OCI-LY7 (cell line): ENCODE measurements around the gene JAM3. TPM values are rescaled to one million over a fixed set of nuclear protein-coding genes. Genes with fewer than 3 reads are reported as not detected.
A peak's percentile ranks its signal among the peaks of the same experiment; 100 is the strongest.

Experiments used
- BruUV-seq: library from RNA; stranded (reverse); fragments of 400-500 nt; replicated peaks from 2 replicates; lab custom pipeline; 2021; lab: Mats Ljungman, UMichigan
- CTCF ChIA-PET: fragments of 300-600 bp; sonication (Branson Sonifier 250); formaldehyde crosslinking; loops from one replicate; lab custom pipeline; 2022; ENCODE audit warnings: antibody characterized with exemption; ENCODE audit not compliant: unreplicated experiment; lab: Charles Lee
- POLR2A ChIA-PET: fragments of 300-600 bp; sonication (Branson Sonifier 250); formaldehyde crosslinking; loops from one replicate; lab custom pipeline; 2022; ENCODE audit warnings: antibody characterized with exemption; lab: Charles Lee
- DNase-seq: peaks from one replicate; pipeline ENCODE4 v3.0.0-alpha.2; 2015; ENCODE audit warnings: low spot score
- H2AFZ ChIP-seq: fragments of 200-600 bp; sonication (generic), shearing (Covaris generic); 2 replicates; pipeline ENCODE4 v1.6.1; 2014; ENCODE audit warnings: mild to moderate bottlenecking, antibody characterized with exemption, low read length, moderate library complexity
- H3K27ac ChIP-seq: fragments of 200-600 bp; sonication (generic); 2 replicates; pipeline ENCODE4 v1.5.1; 2014; ENCODE audit warnings: mixed run types, low read depth, mild to moderate bottlenecking, moderate library complexity, low read length, inconsistent platforms; ENCODE audit not compliant: poor library complexity, severe bottlenecking
- H3K36me3 ChIP-seq: fragments of 200-600 bp; sonication (generic); 2 replicates; pipeline ENCODE4 v1.6.1; 2014; ENCODE audit warnings: mild to moderate bottlenecking, antibody characterized with exemption, low read length, moderate library complexity, mixed read lengths; ENCODE audit not compliant: insufficient read depth
- H3K4me1 ChIP-seq: fragments of 200-600 bp; sonication (generic); 2 replicates; pipeline ENCODE4 v1.5.1; 2014; ENCODE audit warnings: mild to moderate bottlenecking, low read length; ENCODE audit not compliant: insufficient read depth, poor library complexity, severe bottlenecking
- H3K4me2 ChIP-seq: fragments of 200-600 bp; sonication (generic); 2 replicates; pipeline ENCODE4 v1.6.1; 2014; ENCODE audit warnings: mild to moderate bottlenecking, low read length
- H3K4me3 ChIP-seq: fragments of 200-600 bp; sonication (generic); 2 replicates; pipeline ENCODE4 v1.5.1; 2014; ENCODE audit warnings: mild to moderate bottlenecking, low read depth, low read length; ENCODE audit not compliant: poor library complexity, severe bottlenecking
- H3K79me2 ChIP-seq: fragments of 200-600 bp; sonication (generic); 2 replicates; pipeline ENCODE4 v1.6.1; 2016; ENCODE audit warnings: low read depth, mild to moderate bottlenecking, low read length, moderate library complexity, mixed read lengths; ENCODE audit not compliant: insufficient read depth
- H3K9me2 ChIP-seq: fragments of 200-600 bp; sonication (generic); 2 replicates; pipeline ENCODE4 v1.6.1; 2016; ENCODE audit warnings: mild to moderate bottlenecking, low read length, mixed read lengths; ENCODE audit not compliant: insufficient read depth
- H3K9me3 ChIP-seq: fragments of 200-600 bp; sonication (generic); 2 replicates; pipeline ENCODE4 v1.6.1; 2014; ENCODE audit warnings: mild to moderate bottlenecking, mixed run types, low read length, mixed read lengths
- H4K20me1 ChIP-seq: fragments of 200-600 bp; sonication (generic); 2 replicates; pipeline ENCODE4 v1.6.1; 2014; ENCODE audit warnings: mild to moderate bottlenecking, antibody characterized with exemption, low read length, moderate library complexity, mixed read lengths; ENCODE audit not compliant: insufficient read depth
- EZH2phosphoT487 ChIP-seq: fragments of 200-600 bp; sonication (generic); IDR thresholded peaks from 2 replicates; pipeline ENCODE4 v1.6.1; 2018; ENCODE audit warnings: low read depth, borderline replicate concordance, mild to moderate bottlenecking, mixed run types, antibody characterized with exemption, low read length, moderate library complexity, mixed read lengths
- intact Hi-C: fragments of 100-400 bp; cut with micrococcal nuclease; formaldehyde crosslinking; loops from one replicate; pipeline ENCODE4 v1.10.0; 2022; ENCODE audit not compliant: unreplicated experiment
- total RNA-seq, 2 experiments: library from RNA; depleted of rRNA in 1 of 2; stranded (reverse); fragments of >200 nt in 1 of 2; shearing (Covaris generic) in 1 of 2; gene quantifications; 2 replicates each; pipeline ENCODE4 v1.2.3, GENCODE V29; 2014 to 2022
- TF ChIP-seq, protein P1 (sequence below): fragments of 200-600 bp; sonication (generic); conservative IDR thresholded peaks from 2 replicates; pipeline ENCODE4 v1.5.1; 2014; ENCODE audit warnings: mild to moderate bottlenecking, antibody characterized with exemption, low read length, moderate library complexity, mixed read lengths

The JAM3 gene
- total RNA-seq, 2 experiments from 2014 or later, result not detected

DNA sequence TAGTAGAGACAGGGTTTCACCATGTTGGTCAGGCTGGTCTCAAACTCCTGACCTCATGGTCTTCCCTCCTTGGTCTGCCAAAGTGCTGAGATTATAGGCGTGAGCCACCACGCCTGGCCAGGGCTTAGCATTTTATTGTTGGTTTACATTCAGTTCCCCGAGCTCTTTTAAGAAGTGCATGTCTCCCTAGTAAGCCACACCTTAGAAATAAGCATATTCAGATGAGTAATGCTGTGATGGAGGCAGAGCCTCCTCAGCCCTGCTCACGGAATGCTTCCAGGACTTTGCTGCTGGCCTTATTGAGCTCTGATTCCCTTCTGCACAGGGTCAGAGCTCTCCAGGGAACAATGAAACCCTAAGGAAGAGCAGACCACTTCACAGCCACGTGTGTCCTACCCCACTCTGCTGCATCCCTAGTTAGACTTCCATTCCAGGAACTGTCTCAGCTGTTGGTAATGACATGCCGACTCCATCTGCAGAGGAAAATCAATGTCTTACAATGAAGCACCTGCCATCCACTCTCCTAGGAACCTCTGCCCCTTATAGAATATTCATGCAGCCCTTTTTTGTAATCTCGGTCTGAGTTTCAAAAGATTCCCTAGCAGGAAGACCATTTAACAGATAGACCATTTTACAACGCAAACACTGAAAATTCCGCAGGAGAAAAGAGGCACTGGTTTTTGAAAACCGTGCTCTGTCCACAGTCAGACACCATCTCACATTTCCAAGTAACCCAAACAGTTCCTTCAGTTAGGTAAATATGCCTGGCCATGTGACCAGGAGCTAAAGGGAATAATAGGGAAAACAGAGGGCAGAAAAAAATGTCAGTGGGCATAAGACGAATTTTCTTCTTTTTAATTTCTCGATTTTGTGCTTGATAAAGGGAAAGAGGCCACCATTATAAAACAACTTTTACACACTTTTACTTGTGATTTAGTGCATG lies 1.7 kb upstream of the JAM3 start:
- ChIA-PET POLR2A (no interaction called here), CTCF (no interaction called here)

DNA sequence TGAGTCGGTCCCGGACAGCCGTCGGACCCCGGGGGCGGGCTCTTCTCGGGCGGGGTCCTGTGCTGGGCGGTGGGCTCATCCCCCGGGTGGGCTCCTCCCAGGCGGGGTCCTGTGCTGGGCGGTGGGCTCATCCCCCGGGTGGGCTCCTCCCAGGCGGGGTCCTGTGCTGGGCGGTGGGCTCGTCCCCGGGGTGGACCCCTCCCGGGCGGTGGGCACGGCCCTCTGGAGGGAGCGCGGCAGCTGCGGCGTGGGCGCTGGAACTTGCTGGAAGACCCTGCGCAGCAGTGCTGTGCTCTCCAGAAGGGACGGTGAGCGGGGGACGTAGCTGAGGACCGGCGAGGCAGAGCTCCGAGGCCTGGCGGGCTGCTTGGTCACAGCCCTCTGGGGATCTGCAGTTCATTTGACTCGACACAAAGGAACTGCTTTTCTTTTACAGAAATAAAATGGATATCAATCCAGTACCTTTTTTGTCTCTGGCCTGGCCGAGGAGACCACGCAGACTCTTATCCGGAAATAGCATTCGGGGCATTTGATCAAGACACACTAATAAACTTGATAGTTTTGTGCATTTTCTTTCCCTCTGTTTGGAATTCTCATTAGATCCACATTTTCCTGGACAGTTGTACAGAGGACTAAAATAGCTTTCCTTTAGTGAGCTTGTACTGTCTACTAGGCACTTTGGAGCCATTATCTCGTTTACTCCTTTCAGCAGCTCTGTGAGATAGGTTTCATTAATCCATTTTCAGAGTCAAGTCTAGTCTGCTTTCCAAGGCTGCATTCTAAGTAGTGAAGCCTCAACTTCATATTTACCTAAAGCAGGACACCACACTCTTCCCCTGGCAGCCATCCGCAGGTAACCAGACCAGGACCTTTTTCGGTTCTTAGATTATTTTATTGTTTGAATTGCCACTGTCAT lies 812 bp downstream of the JAM3 start:
- Histone ChIP-seq H2AFZ (no peak overlapping the region), H3K4me3 (no peak overlapping the region), H3K36me3 (no peaks in the 10 kb centered on the region), H3K79me2 (no peaks in the 10 kb centered on the region), H3K9me2 (no peaks in the 10 kb centered on the region), H3K27ac (no peak overlapping the region), H3K4me1 (peaks cover 2% of the 10 kb centered on the region), H3K9me3 (no peaks in the 10 kb centered on the region), H4K20me1 (no peaks in the 10 kb centered on the region), H3K4me2 (peak overlapping the region; percentile 40; the same call in 1 of the 2 replicates)
- ChIA-PET CTCF (no interaction called here), POLR2A (no interaction called here)
- intact Hi-C loops, result no loop called here
- DNase-seq, result no peak
- BruUV-seq, result no TSS peak
- no peak for TF ChIP-seq EZH2phosphoT487
- TF ChIP-seq, protein P1, sequence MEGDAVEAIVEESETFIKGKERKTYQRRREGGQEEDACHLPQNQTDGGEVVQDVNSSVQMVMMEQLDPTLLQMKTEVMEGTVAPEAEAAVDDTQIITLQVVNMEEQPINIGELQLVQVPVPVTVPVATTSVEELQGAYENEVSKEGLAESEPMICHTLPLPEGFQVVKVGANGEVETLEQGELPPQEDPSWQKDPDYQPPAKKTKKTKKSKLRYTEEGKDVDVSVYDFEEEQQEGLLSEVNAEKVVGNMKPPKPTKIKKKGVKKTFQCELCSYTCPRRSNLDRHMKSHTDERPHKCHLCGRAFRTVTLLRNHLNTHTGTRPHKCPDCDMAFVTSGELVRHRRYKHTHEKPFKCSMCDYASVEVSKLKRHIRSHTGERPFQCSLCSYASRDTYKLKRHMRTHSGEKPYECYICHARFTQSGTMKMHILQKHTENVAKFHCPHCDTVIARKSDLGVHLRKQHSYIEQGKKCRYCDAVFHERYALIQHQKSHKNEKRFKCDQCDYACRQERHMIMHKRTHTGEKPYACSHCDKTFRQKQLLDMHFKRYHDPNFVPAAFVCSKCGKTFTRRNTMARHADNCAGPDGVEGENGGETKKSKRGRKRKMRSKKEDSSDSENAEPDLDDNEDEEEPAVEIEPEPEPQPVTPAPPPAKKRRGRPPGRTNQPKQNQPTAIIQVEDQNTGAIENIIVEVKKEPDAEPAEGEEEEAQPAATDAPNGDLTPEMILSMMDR, result no peak

More for the DNA sequence above, 1.7 kb upstream of the JAM3 start:
- Histone ChIP-seq H3K4me2 (no peak overlapping the region), H3K36me3 (no peaks in the 10 kb centered on the region), H3K4me1 (no peaks in the 10 kb centered on the region), H3K9me2 (no peaks in the 10 kb centered on the region), H3K27ac (no peak overlapping the region), H2AFZ (no peak overlapping the region), H3K79me2 (no peaks in the 10 kb centered on the region), H3K4me3 (no peak overlapping the region), H3K9me3 (no peaks in the 10 kb centered on the region), H4K20me1 (no peaks in the 10 kb centered on the region)
- TF ChIP-seq, protein P1, result no peak
- TF ChIP-seq EZH2phosphoT487, result no peak
- no TSS peak for BruUV-seq
- DNase-seq, result no peak
- intact Hi-C loops, result no loop called here
